ENCODE results near the gene LGALS9B.
"Not testable (repeated sequence)": the region's sequence is repeated elsewhere in the genome, so short reads cannot be mapped to it uniquely, and the experiment has no call there.

GRCh38 chr17:20427264-20427663 is 40.1 kb downstream of the LGALS9B start:
- not testable (repeated sequence) for TF ChIP-seq CTCF (IDR thresholded peaks at IDR 0.05; ENCODE audit: low read depth, low read length, poor library complexity, severe bottlenecking); EZH2phosphoT487 (IDR thresholded peaks at IDR 0.05; ENCODE audit: borderline replicate concordance, low read length)

Measured in DOHH2 (cell line).